Measurements from ENCODE around the gene GMPR.
"Not testable (repeated sequence)": the region's sequence is repeated elsewhere in the genome, so short reads cannot be mapped to it uniquely, and the experiment has no call there.

Gene GMPR

GRCh38 chr6:16224409-16224808 lies 14.0 kb upstream of the GMPR start:
- Histone ChIP-seq H3K27ac (ENCODE audit: low read depth, low read length) (no peak overlapping the region), H3K4me3 (ENCODE audit: insufficient read depth, low read length, poor library complexity, severe bottlenecking) (no peak overlapping the region), H3K27me3 (ENCODE audit: low read length) (no peaks in the 10 kb centered on the region), H3K4me2 (ENCODE audit: low read depth, low read length, poor library complexity, severe bottlenecking) (no peak overlapping the region), H3K9me2 (replicated peaks; ENCODE audit: insufficient read depth, low read length) (no peaks in the 10 kb centered on the region), H2AFZ (ENCODE audit: low read depth, low read length, severe bottlenecking) (no peak overlapping the region), H3F3A (ENCODE audit: insufficient read depth) (no peaks in the 10 kb centered on the region), H4K20me1 (ENCODE audit: low read depth, low read length) (no peaks in the 10 kb centered on the region), H3K9ac (ENCODE audit: low read length) (no peak overlapping the region), H3K36me3 (ENCODE audit: low read length) (no peaks in the 10 kb centered on the region), H3K79me2 (ENCODE audit: insufficient read depth, low read length) (no peaks in the 10 kb centered on the region), H3K9me3 (ENCODE audit: insufficient read depth, low read length) (no peaks in the 10 kb centered on the region)
- TF ChIP-seq EZH2phosphoT487 (conservative IDR thresholded peaks at IDR 0.05; ENCODE audit: low read length), result no peak
- no peak for TF ChIP-seq CTCF (IDR thresholded peaks at IDR 0.05; ENCODE audit: insufficient read depth, low read length, poor library complexity, severe bottlenecking)

- not testable (repeated sequence) for H3K9ac ChIP-seq (ENCODE audit: low read length); H3K27me3 ChIP-seq (ENCODE audit: low read length); H3F3A ChIP-seq (ENCODE audit: insufficient read depth); H3K4me2 ChIP-seq (ENCODE audit: low read depth, low read length, poor library complexity, severe bottlenecking); H3K4me3 ChIP-seq (ENCODE audit: insufficient read depth, low read length, poor library complexity, severe bottlenecking); H3K79me2 ChIP-seq (ENCODE audit: insufficient read depth, low read length); H3K27ac ChIP-seq (ENCODE audit: low read depth, low read length); H3K9me2 ChIP-seq (replicated peaks; ENCODE audit: insufficient read depth, low read length); H3K9me3 ChIP-seq (ENCODE audit: insufficient read depth, low read length); H3K36me3 ChIP-seq (ENCODE audit: low read length); H2AFZ ChIP-seq (ENCODE audit: low read depth, low read length, severe bottlenecking); H4K20me1 ChIP-seq (ENCODE audit: low read depth, low read length)
These were observed 13.2 kb upstream of the GMPR start for GRCh38 chr6:16225062-16225731.

GRCh38 chr6:16226117-16227047 lies 12.0 kb upstream of the GMPR start:
- H2AFZ ChIP-seq (ENCODE audit: low read depth, low read length, severe bottlenecking); H4K20me1 ChIP-seq (ENCODE audit: low read depth, low read length): not testable (repeated sequence)

GRCh38 chr6:16227048-16227562 lies 11.3 kb upstream of the GMPR start:
- H3K27me3 ChIP-seq (ENCODE audit: low read length), result no peaks in the 10 kb centered on the region
- TF ChIP-seq EZH2phosphoT487 (conservative IDR thresholded peaks at IDR 0.05; ENCODE audit: low read length) (no peak), CTCF (IDR thresholded peaks at IDR 0.05; ENCODE audit: insufficient read depth, low read length, poor library complexity, severe bottlenecking) (no peak)
- no peak overlapping the region for H3K27ac ChIP-seq (ENCODE audit: low read depth, low read length)
- H3K9ac ChIP-seq (ENCODE audit: low read length), result no peak overlapping the region
- H2AFZ ChIP-seq (ENCODE audit: low read depth, low read length, severe bottlenecking), result no peak overlapping the region
- no peaks in the 10 kb centered on the region for H3K9me2 ChIP-seq (replicated peaks; ENCODE audit: insufficient read depth, low read length)
- H3K79me2 ChIP-seq (ENCODE audit: insufficient read depth, low read length), result no peaks in the 10 kb centered on the region
- H3F3A ChIP-seq (ENCODE audit: insufficient read depth), result no peaks in the 10 kb centered on the region
- no peak overlapping the region for H3K4me2 ChIP-seq (ENCODE audit: low read depth, low read length, poor library complexity, severe bottlenecking)
- no peaks in the 10 kb centered on the region for H4K20me1 ChIP-seq (ENCODE audit: low read depth, low read length)
- no peak overlapping the region for H3K4me3 ChIP-seq (ENCODE audit: insufficient read depth, low read length, poor library complexity, severe bottlenecking)
- no peaks in the 10 kb centered on the region for H3K36me3 ChIP-seq (ENCODE audit: low read length)
- H3K9me3 ChIP-seq (ENCODE audit: insufficient read depth, low read length), result no peaks in the 10 kb centered on the region

More at GRCh38 chr6:16226117-16227047, 12.0 kb upstream of the GMPR start:
- H3K9me2 ChIP-seq (replicated peaks; ENCODE audit: insufficient read depth, low read length); H3K36me3 ChIP-seq (ENCODE audit: low read length); H3K4me2 ChIP-seq (ENCODE audit: low read depth, low read length, poor library complexity, severe bottlenecking); H3K27ac ChIP-seq (ENCODE audit: low read depth, low read length); H3K4me3 ChIP-seq (ENCODE audit: insufficient read depth, low read length, poor library complexity, severe bottlenecking); H3F3A ChIP-seq (ENCODE audit: insufficient read depth); H3K27me3 ChIP-seq (ENCODE audit: low read length); H3K79me2 ChIP-seq (ENCODE audit: insufficient read depth, low read length); H3K9me3 ChIP-seq (ENCODE audit: insufficient read depth, low read length); H3K9ac ChIP-seq (ENCODE audit: low read length): not testable (repeated sequence)

Data from SU-DHL-6 (cell line).